Measurements from ENCODE around the gene ZFAND2A. TPM values are rescaled to one million over a fixed set of nuclear protein-coding genes. Genes with fewer than 3 reads are reported as not detected.

The ZFAND2A gene
- total RNA-seq, 2 donors from 2014 or later = 10.2 to 16.2 TPM

DNA sequence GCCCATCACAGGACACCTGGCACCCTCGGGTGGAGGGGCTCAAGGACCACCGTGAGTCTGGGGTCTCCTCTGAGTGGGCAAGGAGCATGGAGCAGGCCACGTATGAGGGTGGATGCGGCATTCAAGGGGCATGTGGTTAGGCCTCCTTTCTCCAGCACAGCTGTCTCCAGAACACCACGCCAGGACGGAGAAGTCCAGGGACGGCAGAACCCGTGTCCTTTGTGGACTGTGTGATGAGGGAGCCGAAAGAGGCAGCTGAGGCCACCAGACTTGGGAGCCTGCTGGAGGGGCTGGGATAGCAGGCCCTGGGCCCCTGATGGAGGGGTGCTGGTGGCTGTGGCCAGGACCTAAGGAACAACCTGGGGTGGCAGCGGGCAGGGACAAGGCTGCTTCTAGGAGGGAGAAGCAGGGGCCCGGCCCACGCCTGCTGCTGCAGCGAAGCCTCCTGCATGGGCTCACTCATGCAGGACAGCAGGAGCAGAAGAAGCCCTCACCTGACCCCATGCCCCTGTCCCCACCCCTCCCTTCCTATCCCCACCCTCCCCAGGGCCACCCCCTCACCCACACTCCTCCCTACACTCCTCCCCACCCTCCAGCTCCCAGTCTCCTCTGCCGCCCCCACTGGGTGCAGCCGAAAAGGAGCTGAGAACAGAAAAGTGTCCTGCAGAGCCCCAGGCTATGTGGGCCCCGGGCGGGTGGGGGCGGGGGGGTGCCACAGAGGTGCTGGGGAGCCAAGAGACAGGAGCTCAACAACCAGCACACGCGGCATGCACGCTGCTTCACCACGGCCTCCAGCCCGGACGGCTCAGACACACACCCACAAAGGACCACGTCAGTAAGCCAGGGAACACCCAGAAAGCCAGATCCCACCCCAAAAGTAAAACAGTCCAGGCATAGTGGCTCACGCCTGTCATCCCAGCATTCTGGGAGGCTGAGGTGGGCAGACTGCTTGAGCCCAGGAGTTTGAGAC, 29.7 kb downstream of the ZFAND2A start:
- TF ChIP-seq, protein P1, sequence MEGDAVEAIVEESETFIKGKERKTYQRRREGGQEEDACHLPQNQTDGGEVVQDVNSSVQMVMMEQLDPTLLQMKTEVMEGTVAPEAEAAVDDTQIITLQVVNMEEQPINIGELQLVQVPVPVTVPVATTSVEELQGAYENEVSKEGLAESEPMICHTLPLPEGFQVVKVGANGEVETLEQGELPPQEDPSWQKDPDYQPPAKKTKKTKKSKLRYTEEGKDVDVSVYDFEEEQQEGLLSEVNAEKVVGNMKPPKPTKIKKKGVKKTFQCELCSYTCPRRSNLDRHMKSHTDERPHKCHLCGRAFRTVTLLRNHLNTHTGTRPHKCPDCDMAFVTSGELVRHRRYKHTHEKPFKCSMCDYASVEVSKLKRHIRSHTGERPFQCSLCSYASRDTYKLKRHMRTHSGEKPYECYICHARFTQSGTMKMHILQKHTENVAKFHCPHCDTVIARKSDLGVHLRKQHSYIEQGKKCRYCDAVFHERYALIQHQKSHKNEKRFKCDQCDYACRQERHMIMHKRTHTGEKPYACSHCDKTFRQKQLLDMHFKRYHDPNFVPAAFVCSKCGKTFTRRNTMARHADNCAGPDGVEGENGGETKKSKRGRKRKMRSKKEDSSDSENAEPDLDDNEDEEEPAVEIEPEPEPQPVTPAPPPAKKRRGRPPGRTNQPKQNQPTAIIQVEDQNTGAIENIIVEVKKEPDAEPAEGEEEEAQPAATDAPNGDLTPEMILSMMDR (IDR thresholded peaks at IDR 0.05) = no peak
- H3K27me3 ChIP-seq = no peaks in the 10 kb centered on the region
- peaks cover 0 to 7% of the 10 kb centered on the region in 2 donors for H3K9me3 ChIP-seq
- H3K4me3 ChIP-seq = no peak overlapping the region
- H3K4me1 ChIP-seq = peaks cover 0 to 2% of the 10 kb centered on the region in 2 donors
- H3K27ac ChIP-seq = no peak overlapping the region
- H3K36me3 ChIP-seq = no peaks in the 10 kb centered on the region
- DNase-seq (ENCODE audit: low spot score) = no peak

DNA sequence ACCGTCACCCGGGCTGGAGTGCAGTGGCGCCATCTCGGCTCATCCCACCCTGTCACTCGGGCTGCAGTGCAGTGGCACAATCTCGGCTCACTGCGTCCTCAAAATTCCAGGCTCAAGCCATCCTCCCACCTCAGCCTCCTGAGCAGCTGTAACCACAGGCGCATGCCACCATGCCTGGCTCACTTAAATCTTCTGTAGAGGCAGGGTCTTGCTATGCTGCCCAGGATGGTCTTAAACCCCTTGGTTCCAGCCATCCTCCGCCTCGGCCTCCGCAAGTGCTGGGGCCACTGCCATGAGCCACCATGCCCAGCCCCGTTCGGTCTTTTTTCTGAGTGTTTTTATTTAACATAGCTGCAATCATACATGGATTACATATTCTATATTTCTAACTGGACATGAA, 30.6 kb downstream of the ZFAND2A start:
- Histone ChIP-seq H3K4me3 (no peak overlapping the region), H3K36me3 (no peaks in the 10 kb centered on the region), H3K27me3 (no peaks in the 10 kb centered on the region), H3K27ac (no peak overlapping the region), H3K9me3 (peaks cover 0 to 7% of the 10 kb centered on the region in 2 donors), H3K4me1 (peaks cover 0 to 10% of the 10 kb centered on the region in 2 donors)
- TF ChIP-seq, protein P1 (IDR thresholded peaks at IDR 0.05) = no peak
- no peak for DNase-seq (ENCODE audit: low spot score)

DNA sequence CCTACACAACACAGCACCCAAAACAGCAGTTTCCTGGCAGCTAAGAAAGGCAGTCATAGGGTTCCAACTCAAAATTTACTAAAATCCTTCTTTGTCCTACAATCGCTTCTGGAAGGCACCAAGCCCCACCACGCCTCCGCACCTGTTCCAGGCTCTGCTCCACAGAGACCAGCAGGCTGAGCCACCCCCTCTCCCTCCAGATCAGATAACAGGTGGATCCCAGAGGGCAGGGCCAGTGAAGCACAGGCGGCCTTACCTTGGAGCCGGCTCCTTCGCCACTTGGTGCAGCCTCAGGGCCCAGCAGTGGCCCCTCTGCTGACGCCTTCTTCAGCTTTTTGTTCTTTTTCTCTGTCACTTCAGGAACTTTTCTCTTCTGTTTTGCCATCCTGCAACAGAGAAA, 33.0 kb downstream of the ZFAND2A start:
- peaks cover 0 to 27% of the 10 kb centered on the region in 2 donors for H3K4me1 ChIP-seq
- no peak overlapping the region for H3K27ac ChIP-seq
- no peak overlapping the region for H3K4me3 ChIP-seq
- no peaks in the 10 kb centered on the region for H3K27me3 ChIP-seq
- TF ChIP-seq, protein P1 (IDR thresholded peaks at IDR 0.05) = no peak
- no peaks in the 10 kb centered on the region for H3K36me3 ChIP-seq
- no peak for DNase-seq (ENCODE audit: low spot score)
- peaks cover 0 to 4% of the 10 kb centered on the region in 2 donors for H3K9me3 ChIP-seq

DNA sequence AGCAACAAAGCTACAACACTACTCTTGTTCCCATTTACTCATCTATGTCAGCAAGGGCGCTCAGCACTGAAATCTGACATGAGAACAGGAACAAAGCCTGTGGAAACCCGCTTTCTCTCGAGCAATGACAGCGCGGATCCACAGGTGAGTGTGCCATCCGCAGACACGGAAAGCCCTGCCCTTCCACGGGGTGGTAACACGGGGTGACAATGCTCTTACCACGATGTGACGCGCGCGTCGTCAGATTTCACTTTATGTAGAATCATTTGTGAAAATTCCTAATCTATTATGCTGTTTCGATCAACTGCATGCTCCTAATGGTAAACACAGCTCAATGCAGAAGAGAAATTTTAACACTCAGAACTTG, 34.4 kb downstream of the ZFAND2A start:
- Histone ChIP-seq H3K9me3 (no peaks in the 10 kb centered on the region), H3K36me3 (no peaks in the 10 kb centered on the region), H3K4me1 (peaks cover 0 to 27% of the 10 kb centered on the region in 2 donors), H3K27me3 (no peaks in the 10 kb centered on the region), H3K4me3 (no peak overlapping the region), H3K27ac (peak overlapping the region in 1 of 2 donors; percentile 53)
- TF ChIP-seq, protein P1 (IDR thresholded peaks at IDR 0.05) = no peak
- DNase-seq (ENCODE audit: low spot score) = no peak

DNA sequence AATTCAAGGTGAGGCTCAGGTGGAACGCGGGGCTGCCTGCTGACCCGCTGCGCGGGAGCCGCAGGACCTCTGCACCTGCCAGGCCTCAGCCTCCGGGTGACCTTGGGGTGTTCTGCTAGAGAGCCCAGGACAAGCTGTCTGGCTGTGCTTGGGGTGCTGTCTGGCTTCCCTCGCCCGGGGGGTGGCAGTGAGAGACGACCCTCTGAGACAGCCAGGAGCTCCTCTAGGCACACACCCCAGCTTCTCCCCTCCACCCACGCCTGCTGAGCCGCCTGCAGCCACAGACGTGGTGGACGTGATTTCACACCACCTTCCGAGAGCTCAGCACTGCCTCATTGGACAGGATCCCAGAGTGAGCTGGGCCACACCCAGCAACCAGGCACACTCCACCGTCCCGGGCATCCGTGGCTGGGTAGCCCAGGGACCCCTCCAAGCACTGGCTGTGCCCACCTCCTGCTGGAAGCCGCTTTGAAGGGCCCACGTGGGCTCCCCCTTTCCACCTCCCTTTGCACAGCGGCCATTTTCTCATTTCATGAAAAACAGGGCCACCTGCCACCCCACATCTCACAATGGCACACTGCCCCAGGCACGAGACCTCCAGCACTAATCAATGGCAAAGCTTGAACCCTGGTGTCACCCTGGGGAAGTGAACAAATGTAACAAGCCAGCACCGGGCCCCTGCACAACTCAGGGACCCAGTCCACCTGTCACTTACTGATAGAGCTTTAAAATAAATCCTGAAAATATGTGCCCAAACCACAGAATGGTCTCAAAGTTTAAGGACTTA, 35.0 kb downstream of the ZFAND2A start:
- peak overlapping the region in 1 of 2 donors; percentile 24 for H3K4me3 ChIP-seq
- DNase-seq (ENCODE audit: low spot score) = no peak

More for the DNA sequence above, 35.0 kb downstream of the ZFAND2A start:
- H3K27ac ChIP-seq = peak overlapping the region; percentile 53 to 88
- TF ChIP-seq, protein P1 (IDR thresholded peaks at IDR 0.05) = no peak
- no peaks in the 10 kb centered on the region for H3K9me3 ChIP-seq
- H3K4me1 ChIP-seq = peaks cover 0 to 27% of the 10 kb centered on the region in 2 donors
- H3K27me3 ChIP-seq = no peaks in the 10 kb centered on the region
- no peaks in the 10 kb centered on the region for H3K36me3 ChIP-seq
